Activated CD4-positive, alpha-beta memory T cell treated with anti-CD3 and anti-CD28 coated beads for 36 hours (primary cell): ENCODE data around the gene DDX31. TPM values are rescaled to one million over a fixed set of nuclear protein-coding genes. Genes with fewer than 3 reads are reported as not detected.
A peak's percentile ranks its signal among the peaks of the same experiment; 100 is the strongest.

Experiments used
- CTCF ChIA-PET: fragments of 350-600 bp; sonication (Branson Sonifier 250); formaldehyde crosslinking; loops from one replicate; lab custom pipeline; 2021; ENCODE audit warnings: antibody characterized with exemption, inconsistent platforms; lab: Charles Lee
- POLR2A ChIA-PET: fragments of 350-600 bp; sonication (Branson Sonifier 250); formaldehyde crosslinking; loops from one replicate; lab custom pipeline; 2021; ENCODE audit warnings: antibody characterized with exemption; lab: Charles Lee
- DNase-seq: peaks from one replicate; pipeline ENCODE4 v3.0.0-alpha.2; 2020
- H3K27ac Mint-ChIP-seq: one replicate; pipeline ENCODE4 v1.8.0; 2021; ENCODE audit warnings: mixed read lengths
- H3K27me3 Mint-ChIP-seq: one replicate; pipeline ENCODE4 v1.8.0; 2021; ENCODE audit warnings: mixed read lengths
- H3K36me3 Mint-ChIP-seq: one replicate; pipeline ENCODE4 v1.8.0; 2021; ENCODE audit warnings: mixed read lengths
- H3K4me1 Mint-ChIP-seq: one replicate; pipeline ENCODE4 v1.8.0; 2021; ENCODE audit warnings: low read depth, mixed read lengths
- H3K4me3 Mint-ChIP-seq: one replicate; pipeline ENCODE4 v1.8.0; 2021; ENCODE audit warnings: mild to moderate bottlenecking, mixed read lengths
- H3K9me3 Mint-ChIP-seq: one replicate; pipeline ENCODE4 v1.8.0; 2021; ENCODE audit warnings: mixed read lengths
- intact Hi-C: fragments of 100-400 bp; cut with micrococcal nuclease; formaldehyde crosslinking; loops from one replicate; pipeline ENCODE4 v1.15.1; 2023
- total RNA-seq, 2 experiments: library from RNA; stranded (reverse); gene quantifications; one replicate each; pipeline ENCODE4 v1.2.3, GENCODE V29; 2021

DDX31 gene
- total RNA-seq, 2 experiments from 2014 or later = 17.2 to 18.8 TPM

DNA sequence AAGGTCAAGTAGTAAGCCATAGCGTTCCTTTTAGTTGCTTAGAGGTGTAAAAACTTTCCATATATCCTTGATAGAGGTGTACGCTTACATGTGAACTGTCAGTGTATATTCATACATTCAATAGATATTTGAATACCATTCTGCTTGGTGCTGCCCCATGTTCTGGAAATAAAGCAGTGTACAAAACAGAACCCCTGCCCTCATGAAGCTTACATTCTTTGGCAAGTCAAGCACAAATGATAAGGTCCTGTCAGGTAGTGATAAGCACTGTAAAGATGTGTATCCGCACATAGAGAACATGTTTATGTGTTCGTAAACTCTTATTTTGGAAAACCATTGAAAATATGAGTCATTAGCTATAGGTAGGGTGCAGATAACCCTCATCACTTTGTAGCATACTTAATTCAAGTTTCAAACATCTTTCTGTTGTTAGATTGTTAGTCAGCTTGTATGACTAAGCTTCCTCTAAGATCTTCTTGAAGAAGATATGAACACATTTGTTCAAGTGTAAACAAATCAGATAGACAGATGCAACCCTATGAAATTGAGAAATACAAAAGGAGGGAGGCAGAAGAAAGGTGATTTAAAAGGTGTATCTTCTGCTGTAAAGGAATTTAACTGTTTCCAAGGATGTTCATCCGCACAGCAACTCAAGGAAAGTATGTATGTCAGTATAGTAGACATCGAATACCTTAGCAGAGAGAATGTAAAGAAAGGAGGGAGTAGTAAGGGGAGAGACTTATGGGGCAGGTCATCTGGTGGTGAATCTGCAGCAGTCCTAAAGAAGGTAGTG, 2.0 kb upstream of the DDX31 start:
- Mint-ChIP-seq H3K27ac (peak overlapping the region; percentile 87), H3K9me3 (no peaks in the 10 kb centered on the region), H3K4me1 (peaks cover 50% of the 10 kb centered on the region), H3K27me3 (no peaks in the 10 kb centered on the region), H3K36me3 (peaks cover 10% of the 10 kb centered on the region), H3K4me3 (peak overlapping the region; percentile 86)
- no peak for DNase-seq
- intact Hi-C loops = loop anchor here (1.0 to 10.0 kb wide), 5 partner anchors 8 to 1547 kb away; partner anchors contain the start of genes NUP214, SETX and TTF1
- POLR2A ChIA-PET = interaction anchor here (1.4 to 2.4 kb wide), 2 partner anchors 9 to 98 kb away, joined by 8 to 11 read pairs; no protein-coding TSS in a partner anchor
- CTCF ChIA-PET = interaction anchor here (3.4 kb wide), 1 partner anchor 230 kb away, joined by 12 read pairs; no protein-coding TSS in a partner anchor

GRCh38 chr9:132670457-132671391, 941 bp upstream of the DDX31 start, which contains the start of gene GTF3C4:
GTF3C4 (plus strand) TSS chr9:132670464; CDS start chr9:132670599, 135 bp downstream.
- DNase-seq = peak; percentile 58
- peak within 1 kb of the TSS; percentile 86 for H3K4me3 Mint-ChIP-seq
- no peaks in the 10 kb centered on the region for H3K9me3 Mint-ChIP-seq
- peak within 1 kb of the TSS; percentile 87 for H3K27ac Mint-ChIP-seq
- ChIA-PET CTCF (interaction anchor here (0.9 to 3.4 kb wide), 5 partner anchors 24 to 429 kb away, joined by 3 to 12 read pairs (median 3); no protein-coding TSS in a partner anchor), POLR2A (interaction anchor here (0.7 to 2.4 kb wide), 7 partner anchors 10 to 274 kb away, joined by 3 to 11 read pairs (median 5); partner anchors contain the start of genes AK8 and SPACA9)
- H3K36me3 Mint-ChIP-seq = peaks cover 10% of the 10 kb centered on the region
- peaks cover 50% of the 10 kb centered on the region for H3K4me1 Mint-ChIP-seq
- H3K27me3 Mint-ChIP-seq = no peaks in the 10 kb centered on the region
- intact Hi-C loops = loop anchor here (2.0 to 10.0 kb wide), 4 partner anchors 100 to 1546 kb away; partner anchors contain the start of genes NUP214, SETX and TTF1

GRCh38 chr9:132669319-132669697, 475 bp downstream of the DDX31 start:
- Mint-ChIP-seq H3K27ac (peak overlapping the region; percentile 78), H3K9me3 (no peaks in the 10 kb centered on the region), H3K36me3 (peaks cover 10% of the 10 kb centered on the region), H3K27me3 (no peaks in the 10 kb centered on the region), H3K4me1 (peaks cover 43% of the 10 kb centered on the region), H3K4me3 (peak overlapping the region; percentile 86)
- POLR2A ChIA-PET = interaction anchor here (0.7 to 2.4 kb wide), 7 partner anchors 11 to 362 kb away, joined by 3 to 9 read pairs (median 5); partner anchors contain the start of genes AK8, GTF3C5 and SPACA9
- CTCF ChIA-PET = interaction anchor here (0.6 to 3.4 kb wide), 5 partner anchors 99 to 1963 kb away, joined by 3 to 12 read pairs (median 3); no protein-coding TSS in a partner anchor
- intact Hi-C loops = no loop called here
- no peak for DNase-seq

- H3K9me3 Mint-ChIP-seq = no peaks in the 10 kb centered on the region
- no peak overlapping the region for H3K4me3 Mint-ChIP-seq
- DNase-seq = no peak
- POLR2A ChIA-PET = no interaction called here
- intact Hi-C loops = no loop called here
- H3K36me3 Mint-ChIP-seq = peaks cover 15% of the 10 kb centered on the region
- CTCF ChIA-PET = no interaction called here
- H3K4me1 Mint-ChIP-seq = peaks cover 13% of the 10 kb centered on the region
- no peak overlapping the region for H3K27ac Mint-ChIP-seq
- no peaks in the 10 kb centered on the region for H3K27me3 Mint-ChIP-seq
Measured at GRCh38 chr9:132663851-132664250, 5.9 kb downstream of the DDX31 start.

- ChIA-PET POLR2A (no interaction called here), CTCF (no interaction called here)
Measured at GRCh38 chr9:132663117-132663516, 6.7 kb downstream of the DDX31 start.

DNA sequence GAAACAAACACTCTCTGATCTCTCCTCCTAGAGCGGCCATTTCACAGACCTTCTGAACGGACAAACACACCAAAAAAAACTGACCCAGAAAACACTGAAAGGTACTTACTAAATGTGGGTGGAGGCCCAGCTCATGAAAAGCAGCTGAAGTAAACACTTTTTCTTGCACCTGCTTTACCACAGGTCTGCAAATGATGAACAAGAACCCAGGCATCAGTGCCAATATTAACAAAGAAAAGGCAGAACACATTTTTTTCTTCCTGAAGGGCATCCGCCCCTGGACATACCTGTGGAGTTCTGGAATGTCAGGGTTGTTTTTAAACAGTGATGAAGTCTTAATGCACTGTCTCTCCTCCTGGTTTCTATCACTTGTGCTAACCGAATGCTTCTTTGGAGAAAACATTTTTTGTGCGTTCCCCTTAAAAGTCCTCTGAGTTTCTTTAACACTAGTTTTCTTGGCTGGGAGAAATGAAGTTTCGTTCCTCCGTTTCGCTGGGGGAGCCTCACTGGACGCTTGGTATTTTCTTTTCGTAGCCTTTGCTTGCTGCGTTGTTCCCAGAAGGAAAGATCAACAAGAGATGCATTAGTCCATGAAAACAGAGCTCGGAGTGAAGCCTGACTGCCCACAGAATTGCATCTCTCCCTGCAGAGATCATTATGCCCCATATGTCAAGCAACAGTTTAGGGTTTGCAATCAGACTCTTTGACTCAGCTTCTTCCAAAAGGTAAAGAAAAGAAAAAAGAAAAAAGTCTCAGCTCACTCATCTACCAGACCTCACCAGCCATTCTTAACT, 7.4 kb downstream of the DDX31 start:
- intact Hi-C loops = no loop called here
- Mint-ChIP-seq H3K4me3 (no peak overlapping the region), H3K4me1 (peaks cover 2% of the 10 kb centered on the region), H3K9me3 (no peaks in the 10 kb centered on the region), H3K36me3 (peaks cover 17% of the 10 kb centered on the region), H3K27me3 (no peaks in the 10 kb centered on the region), H3K27ac (no peak overlapping the region)
- ChIA-PET POLR2A (interaction anchor here (1.1 kb wide), 1 partner anchor 26 kb away, joined by 3 read pairs; no protein-coding TSS in a partner anchor), CTCF (no interaction called here)
- DNase-seq = no peak

More at GRCh38 chr9:132663117-132663516, 6.7 kb downstream of the DDX31 start:
- DNase-seq = no peak
- no peak overlapping the region for H3K4me3 Mint-ChIP-seq
- H3K9me3 Mint-ChIP-seq = no peaks in the 10 kb centered on the region
- peaks cover 15% of the 10 kb centered on the region for H3K36me3 Mint-ChIP-seq
- peaks cover 9% of the 10 kb centered on the region for H3K4me1 Mint-ChIP-seq
- intact Hi-C loops = no loop called here
- no peak overlapping the region for H3K27ac Mint-ChIP-seq
- no peaks in the 10 kb centered on the region for H3K27me3 Mint-ChIP-seq

GRCh38 chr9:132656299-132656698, 13.5 kb downstream of the DDX31 start:
- H3K36me3 Mint-ChIP-seq = peaks cover 32% of the 10 kb centered on the region
- ChIA-PET POLR2A (no interaction called here), CTCF (interaction anchor here (0.6 kb wide), 1 partner anchor 188 kb away, joined by 3 read pairs; no protein-coding TSS in a partner anchor)
- no peaks in the 10 kb centered on the region for H3K27me3 Mint-ChIP-seq
- peaks cover 6% of the 10 kb centered on the region for H3K4me1 Mint-ChIP-seq
- no peak overlapping the region for H3K27ac Mint-ChIP-seq
- H3K4me3 Mint-ChIP-seq = no peak overlapping the region
- H3K9me3 Mint-ChIP-seq = no peaks in the 10 kb centered on the region
- intact Hi-C loops = no loop called here
- DNase-seq = no peak

DNA sequence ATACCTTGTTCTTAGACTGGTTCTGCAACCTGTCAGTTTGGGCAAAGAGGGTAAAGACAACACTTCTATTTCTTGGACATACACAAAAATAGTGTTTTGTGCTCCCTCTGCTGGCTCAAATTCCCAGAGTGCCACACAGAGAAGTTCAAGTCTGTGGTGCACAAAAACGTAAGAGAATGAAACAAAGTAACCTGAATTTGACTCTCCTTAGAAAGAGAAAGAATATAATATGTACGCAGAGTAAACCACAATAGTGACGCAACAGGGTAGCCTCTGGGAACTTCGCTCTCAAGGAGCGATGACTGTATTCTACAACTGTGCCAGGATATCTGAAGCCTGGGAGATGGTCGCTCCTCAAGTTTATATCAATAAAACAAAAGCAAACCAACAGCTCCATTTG, 18.5 kb downstream of the DDX31 start:
- Mint-ChIP-seq H3K27me3 (no peaks in the 10 kb centered on the region), H3K4me3 (no peak overlapping the region), H3K9me3 (no peaks in the 10 kb centered on the region), H3K4me1 (peaks cover 13% of the 10 kb centered on the region), H3K27ac (no peak overlapping the region), H3K36me3 (peaks cover 34% of the 10 kb centered on the region)
- POLR2A ChIA-PET = interaction anchor here (1.0 kb wide), 1 partner anchor 18 kb away, joined by 3 read pairs; no protein-coding TSS in a partner anchor
- intact Hi-C loops = no loop called here
- DNase-seq = no peak
- CTCF ChIA-PET = interaction anchor here (2.0 kb wide), 1 partner anchor 239 kb away, joined by 7 read pairs; no protein-coding TSS in a partner anchor

DNA sequence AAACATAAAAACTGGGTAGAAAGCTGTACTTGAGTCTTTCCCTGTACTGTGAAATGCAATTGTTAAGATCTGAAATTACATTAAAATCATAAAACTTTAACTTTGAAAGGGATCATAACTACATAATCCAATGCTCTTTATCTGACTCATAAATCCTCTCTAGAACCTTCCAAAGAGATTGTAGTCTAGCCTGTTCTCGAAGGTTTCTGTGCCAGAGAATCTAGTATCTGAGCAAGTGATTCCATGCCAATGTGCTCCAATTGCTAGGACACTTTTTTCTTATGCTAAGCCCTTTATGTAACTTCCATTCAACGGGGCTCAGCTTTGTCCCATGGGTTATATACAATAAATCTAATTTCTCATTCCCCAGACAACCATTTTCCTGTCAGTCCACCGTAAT, 21.1 kb downstream of the DDX31 start:
- H3K9me3 Mint-ChIP-seq = no peaks in the 10 kb centered on the region
- peaks cover 43% of the 10 kb centered on the region for H3K36me3 Mint-ChIP-seq
- intact Hi-C loops = no loop called here
- no peak overlapping the region for H3K4me3 Mint-ChIP-seq
- POLR2A ChIA-PET = interaction anchor here (0.5 kb wide), 1 partner anchor 1520 kb away, joined by 3 read pairs; no protein-coding TSS in a partner anchor
- H3K27me3 Mint-ChIP-seq = no peaks in the 10 kb centered on the region
- no peak for DNase-seq
- no peak overlapping the region for H3K27ac Mint-ChIP-seq
- CTCF ChIA-PET = interaction anchor here (1.2 kb wide), 1 partner anchor 12 kb away, joined by 7 read pairs; no protein-coding TSS in a partner anchor
- H3K4me1 Mint-ChIP-seq = peaks cover 8% of the 10 kb centered on the region

- Mint-ChIP-seq H3K9me3 (no peaks in the 10 kb centered on the region), H3K36me3 (peaks cover 47% of the 10 kb centered on the region), H3K27me3 (no peaks in the 10 kb centered on the region), H3K4me3 (no peak overlapping the region), H3K27ac (no peak overlapping the region), H3K4me1 (peaks cover 8% of the 10 kb centered on the region)
- CTCF ChIA-PET = interaction anchor here (1.2 kb wide), 1 partner anchor 13 kb away, joined by 7 read pairs; no protein-coding TSS in a partner anchor
- no peak for DNase-seq
- intact Hi-C loops = no loop called here
- POLR2A ChIA-PET = no interaction called here
Measured at GRCh38 chr9:132648283-132648682, 21.5 kb downstream of the DDX31 start.
